OCI-LY1 (cell line): Measurements from ENCODE around the gene SCN2B.
A peak's percentile ranks its signal among the peaks of the same experiment; 100 is the strongest.

Source experiments
- H2AFZ ChIP-seq: fragments of 200-600 bp; sonication (generic), shearing (Covaris generic); 2 replicates; pipeline ENCODE4 v1.6.0; 2014; ENCODE audit warnings: antibody characterized with exemption, mild to moderate bottlenecking, low read length
- H3F3A ChIP-seq: fragments of 200-600 bp; sonication (generic), shearing (Covaris generic); 2 replicates; pipeline ENCODE4 v1.6.0; 2014; ENCODE audit warnings: mild to moderate bottlenecking, antibody characterized with exemption, low read length, moderate library complexity; ENCODE audit not compliant: insufficient read depth
- H3K27ac ChIP-seq: fragments of 200-600 bp; sonication (generic); 2 replicates; pipeline ENCODE4 v1.5.1; 2014; ENCODE audit warnings: low read length, mixed run types, mild to moderate bottlenecking, low read depth; ENCODE audit not compliant: poor library complexity, severe bottlenecking
- H3K27me3 ChIP-seq: fragments of 200-600 bp; sonication (generic); 2 replicates; pipeline ENCODE4 v1.6.0; 2014; ENCODE audit warnings: antibody characterized with exemption, mild to moderate bottlenecking, low read length, moderate library complexity; ENCODE audit not compliant: insufficient read depth
- H3K36me3 ChIP-seq: fragments of 200-600 bp; sonication (generic); 2 replicates; pipeline ENCODE4 v1.6.1; 2014; ENCODE audit warnings: mild to moderate bottlenecking, antibody characterized with exemption, low read length, moderate library complexity, mixed read lengths; ENCODE audit not compliant: insufficient read depth
- H3K4me1 ChIP-seq: fragments of 200-600 bp; sonication (generic); 2 replicates; pipeline ENCODE4 v1.5.1; 2014; ENCODE audit warnings: mild to moderate bottlenecking, low read length, moderate library complexity; ENCODE audit not compliant: insufficient read depth, severe bottlenecking
- H3K4me2 ChIP-seq: fragments of 200-600 bp; sonication (generic), shearing (Covaris generic); 2 replicates; pipeline ENCODE4 v1.6.1; 2014; ENCODE audit warnings: low read length
- H3K4me3 ChIP-seq: fragments of 200-600 bp; sonication (generic); 2 replicates; pipeline ENCODE4 v1.5.1; 2014; ENCODE audit warnings: low read length, low read depth, mild to moderate bottlenecking, mixed read lengths; ENCODE audit not compliant: poor library complexity, severe bottlenecking
- H3K79me2 ChIP-seq: fragments of 200-600 bp; shearing (Covaris generic); 2 replicates; pipeline ENCODE4 v1.6.1; 2016; ENCODE audit warnings: mixed run types, low read length, mixed read lengths; ENCODE audit not compliant: insufficient read depth
- H3K9ac ChIP-seq: fragments of 200-600 bp; sonication (generic), shearing (Covaris generic); 2 replicates; pipeline ENCODE4 v1.6.1; 2014; ENCODE audit warnings: mild to moderate bottlenecking, low read length, mixed read lengths
- H3K9me2 ChIP-seq: fragments of 200-600 bp; sonication (generic), shearing (Covaris generic); 2 replicates; pipeline ENCODE4 v1.6.1; 2014; ENCODE audit warnings: low read depth, mild to moderate bottlenecking, low read length, mixed read lengths
- H3K9me3 ChIP-seq: fragments of 200-600 bp; shearing (Covaris generic); 2 replicates; pipeline ENCODE4 v1.6.1; 2014; ENCODE audit warnings: low read length, mixed read lengths
- H4K20me1 ChIP-seq: fragments of 200-600 bp; sonication (generic), shearing (Covaris generic); 2 replicates; pipeline ENCODE4 v1.6.0; 2016; ENCODE audit warnings: mild to moderate bottlenecking, low read length; ENCODE audit not compliant: insufficient read depth
- EZH2 ChIP-seq: fragments of 200-600 bp; sonication (generic), shearing (Covaris generic); IDR thresholded peaks from 2 replicates; pipeline ENCODE4 v1.8.0; 2017; ENCODE audit warnings: borderline replicate concordance, mixed run types, mild to moderate bottlenecking, antibody characterized with exemption, low read length, moderate library complexity, mixed read lengths
- TF ChIP-seq, protein P1 (sequence below): fragments of 200-600 bp; sonication (generic), shearing (Covaris generic); IDR thresholded peaks from 2 replicates; pipeline ENCODE4 v1.5.1; 2017; ENCODE audit warnings: mild to moderate bottlenecking, antibody characterized with exemption, low read length, moderate library complexity, mixed read lengths

Gene SCN2B

DNA sequence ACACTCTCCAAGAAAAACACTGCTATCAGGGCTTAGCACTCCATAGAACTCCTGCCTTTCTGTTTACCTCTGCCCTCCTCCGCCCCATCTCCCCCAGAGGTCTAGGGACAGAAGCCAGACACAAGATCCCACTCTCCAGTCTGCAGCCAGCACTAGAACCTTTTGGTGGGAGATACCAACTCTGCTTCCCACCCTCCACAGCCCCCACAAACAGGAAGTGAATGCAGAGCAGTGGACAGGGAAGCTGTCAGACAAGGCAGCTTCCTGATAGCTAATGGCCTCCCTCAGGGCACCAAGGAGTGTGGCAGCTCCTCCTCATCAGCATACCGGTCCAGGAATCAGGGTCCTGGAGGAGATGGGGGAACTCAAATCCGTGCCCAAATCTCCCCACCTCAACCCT lies 28.9 kb downstream of the SCN2B start:
- Histone ChIP-seq H3K4me1 (peaks cover 4% of the 10 kb centered on the region), H3K79me2 (no peaks in the 10 kb centered on the region), H4K20me1 (no peaks in the 10 kb centered on the region), H3K4me2 (no peak overlapping the region), H3K9me3 (no peaks in the 10 kb centered on the region), H3K9ac (no peak overlapping the region), H3K27ac (no peak overlapping the region), H2AFZ (no peak overlapping the region), H3K9me2 (no peaks in the 10 kb centered on the region), H3K4me3 (no peak overlapping the region), H3K27me3 (no peaks in the 10 kb centered on the region), H3F3A (no peaks in the 10 kb centered on the region), H3K36me3 (no peaks in the 10 kb centered on the region)
- TF ChIP-seq EZH2, result no peak
- TF ChIP-seq, protein P1, sequence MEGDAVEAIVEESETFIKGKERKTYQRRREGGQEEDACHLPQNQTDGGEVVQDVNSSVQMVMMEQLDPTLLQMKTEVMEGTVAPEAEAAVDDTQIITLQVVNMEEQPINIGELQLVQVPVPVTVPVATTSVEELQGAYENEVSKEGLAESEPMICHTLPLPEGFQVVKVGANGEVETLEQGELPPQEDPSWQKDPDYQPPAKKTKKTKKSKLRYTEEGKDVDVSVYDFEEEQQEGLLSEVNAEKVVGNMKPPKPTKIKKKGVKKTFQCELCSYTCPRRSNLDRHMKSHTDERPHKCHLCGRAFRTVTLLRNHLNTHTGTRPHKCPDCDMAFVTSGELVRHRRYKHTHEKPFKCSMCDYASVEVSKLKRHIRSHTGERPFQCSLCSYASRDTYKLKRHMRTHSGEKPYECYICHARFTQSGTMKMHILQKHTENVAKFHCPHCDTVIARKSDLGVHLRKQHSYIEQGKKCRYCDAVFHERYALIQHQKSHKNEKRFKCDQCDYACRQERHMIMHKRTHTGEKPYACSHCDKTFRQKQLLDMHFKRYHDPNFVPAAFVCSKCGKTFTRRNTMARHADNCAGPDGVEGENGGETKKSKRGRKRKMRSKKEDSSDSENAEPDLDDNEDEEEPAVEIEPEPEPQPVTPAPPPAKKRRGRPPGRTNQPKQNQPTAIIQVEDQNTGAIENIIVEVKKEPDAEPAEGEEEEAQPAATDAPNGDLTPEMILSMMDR, result no peak

DNA sequence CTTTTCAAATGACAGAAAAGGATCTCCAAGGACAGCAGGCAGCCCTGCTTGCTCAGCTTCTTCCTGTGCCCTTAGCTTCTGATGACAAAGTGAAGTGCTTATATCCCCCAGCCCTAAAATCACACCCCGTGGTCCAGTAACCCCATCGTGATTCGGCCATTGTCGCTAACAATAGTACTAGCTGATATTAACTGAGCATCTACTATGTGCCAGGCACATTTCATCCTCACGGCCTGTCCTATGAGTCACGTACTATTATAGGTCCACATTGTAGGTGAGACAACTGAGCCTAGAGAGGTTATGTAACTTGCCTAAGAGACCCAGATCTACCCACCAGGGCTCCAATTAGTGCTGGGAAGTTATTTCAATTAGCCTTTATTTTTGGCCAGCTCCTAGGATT lies 29.9 kb downstream of the SCN2B start:
- no peaks in the 10 kb centered on the region for H4K20me1 ChIP-seq
- no peak overlapping the region for H3K9ac ChIP-seq
- H3K4me1 ChIP-seq, result peaks cover 4% of the 10 kb centered on the region
- H3K4me3 ChIP-seq, result no peak overlapping the region
- no peaks in the 10 kb centered on the region for H3K79me2 ChIP-seq
- H3F3A ChIP-seq, result no peaks in the 10 kb centered on the region
- TF ChIP-seq, protein P1, result no peak
- no peak for TF ChIP-seq EZH2
- no peak overlapping the region for H3K27ac ChIP-seq
- H3K9me2 ChIP-seq, result no peaks in the 10 kb centered on the region
- no peaks in the 10 kb centered on the region for H3K36me3 ChIP-seq
- no peaks in the 10 kb centered on the region for H3K27me3 ChIP-seq
- H3K4me2 ChIP-seq, result no peak overlapping the region
- H3K9me3 ChIP-seq, result no peaks in the 10 kb centered on the region
- H2AFZ ChIP-seq, result no peak overlapping the region

DNA sequence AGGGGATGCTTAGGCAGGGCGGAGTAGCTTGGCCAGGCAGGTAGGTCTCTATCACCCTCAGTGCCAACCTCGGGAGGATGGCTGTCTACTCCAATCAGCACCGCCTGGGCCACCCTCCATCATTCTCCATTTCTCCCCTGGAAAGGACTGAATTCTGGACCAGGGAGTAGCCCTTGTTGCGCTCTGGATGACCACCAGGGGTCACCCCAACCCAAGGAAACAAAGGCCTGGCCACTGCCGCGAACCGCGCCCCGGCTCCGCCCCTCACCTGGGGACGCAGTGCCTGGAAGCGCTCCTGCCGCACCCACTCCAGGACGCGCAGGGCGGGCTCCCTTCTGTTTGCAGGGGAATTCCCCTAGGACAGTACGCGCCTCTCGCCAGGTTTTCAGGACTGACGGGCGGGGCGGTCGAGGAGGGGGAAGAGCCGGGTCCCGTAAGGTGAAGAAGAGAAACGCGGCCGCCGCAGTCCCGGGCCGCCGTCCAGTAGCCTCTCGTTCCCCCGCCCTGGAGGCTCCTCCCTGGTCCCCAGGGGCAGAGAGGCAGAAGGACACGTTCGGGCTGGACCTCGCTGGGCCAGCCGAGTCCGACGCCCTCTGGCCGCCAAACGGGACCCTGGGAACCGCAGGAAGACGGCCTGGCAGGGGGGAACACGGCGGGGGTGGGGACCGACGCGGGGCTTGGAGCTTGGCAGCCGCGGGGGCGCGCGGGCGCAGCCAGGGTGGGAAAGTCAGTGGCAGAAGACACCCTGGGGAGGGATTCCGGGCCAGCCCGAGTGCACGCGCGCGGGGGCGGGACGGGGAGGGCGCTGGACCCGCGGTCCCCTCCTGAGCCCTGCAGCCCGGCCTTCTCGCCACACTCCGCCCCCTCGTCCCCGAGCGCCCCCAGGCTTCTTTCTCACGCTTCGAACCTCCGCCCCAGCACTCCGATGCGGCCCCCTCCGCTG lies 30.9 kb downstream of the SCN2B start:
- Histone ChIP-seq H3K9ac (no peak overlapping the region; the same call in 1 of the 2 replicates), H3K27me3 (no peaks in the 10 kb centered on the region), H3K9me3 (no peaks in the 10 kb centered on the region), H2AFZ (no peak overlapping the region), H3K4me3 (peak overlapping the region; percentile 58), H3K9me2 (no peaks in the 10 kb centered on the region), H3K4me1 (peaks cover 4% of the 10 kb centered on the region), H3F3A (no peaks in the 10 kb centered on the region), H3K4me2 (peak overlapping the region; percentile 70), H3K79me2 (no peaks in the 10 kb centered on the region), H4K20me1 (no peaks in the 10 kb centered on the region), H3K36me3 (no peaks in the 10 kb centered on the region), H3K27ac (no peak overlapping the region)
- TF ChIP-seq EZH2, result no peak
- TF ChIP-seq, protein P1, result peak; percentile 76
